ENCODE results near the gene IGF2.

- no peak for TF ChIP-seq GATA3 (IDR thresholded peaks at IDR 0.05; ENCODE audit: low read depth, low read length)
- TF ChIP-seq GATA2 (IDR thresholded peaks at IDR 0.05; ENCODE audit: low read depth, low read length): no peak
These were observed 36.5 kb upstream of the IGF2 start for GRCh38 chr11:2175659-2176058.
